Activated CD4-positive, alpha-beta T cell treated with anti-CD3 and anti-CD28 coated beads for 1 hour (primary cell): ENCODE results near the gene CFAP97D2.
"Not testable (repeated sequence)": the region's sequence is repeated elsewhere in the genome, so short reads cannot be mapped to it uniquely, and the experiment has no call there.

Experiments
- DNase-seq: peaks from one replicate; pipeline ENCODE4 v3.0.0-alpha.2; 2020

CFAP97D2 gene

DNA sequence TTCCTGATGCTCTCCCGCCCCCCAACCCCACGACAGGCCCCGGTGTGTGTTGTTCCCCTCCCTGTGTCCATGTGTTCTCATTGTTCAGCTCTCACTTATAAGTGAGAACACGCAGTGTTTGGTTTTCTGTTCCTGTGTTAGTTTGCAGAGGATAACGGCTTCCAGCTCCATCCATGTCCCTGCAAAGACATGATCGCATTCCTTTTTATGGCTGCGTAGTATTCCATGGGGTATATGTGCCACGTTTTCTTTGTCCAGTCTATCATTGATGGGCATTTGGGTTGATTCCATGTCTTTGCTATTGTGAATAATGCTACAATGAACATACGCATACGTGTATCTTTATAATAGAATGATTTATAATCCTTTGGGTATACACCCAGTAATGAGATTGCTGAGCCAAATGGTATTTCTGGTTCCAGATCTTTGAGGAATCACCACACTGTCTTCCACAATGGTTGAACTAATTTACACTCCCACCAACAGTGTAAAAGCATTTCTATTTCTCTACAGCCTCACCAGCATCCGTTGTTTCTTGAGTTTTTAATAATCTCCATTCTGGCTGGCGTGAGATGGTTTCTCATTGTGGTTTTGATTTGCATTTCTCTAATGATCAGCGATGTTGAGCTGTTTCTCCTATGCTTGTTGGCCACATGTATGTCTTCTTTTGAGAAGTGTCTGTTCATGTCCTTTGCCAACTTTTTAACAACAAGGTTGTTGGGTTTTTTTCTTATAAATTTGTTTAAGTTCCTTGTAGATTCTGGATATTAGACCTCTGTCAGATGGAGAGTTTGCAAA is 20.0 kb upstream of the CFAP97D2 start:
- not testable (repeated sequence) for DNase-seq

DNA sequence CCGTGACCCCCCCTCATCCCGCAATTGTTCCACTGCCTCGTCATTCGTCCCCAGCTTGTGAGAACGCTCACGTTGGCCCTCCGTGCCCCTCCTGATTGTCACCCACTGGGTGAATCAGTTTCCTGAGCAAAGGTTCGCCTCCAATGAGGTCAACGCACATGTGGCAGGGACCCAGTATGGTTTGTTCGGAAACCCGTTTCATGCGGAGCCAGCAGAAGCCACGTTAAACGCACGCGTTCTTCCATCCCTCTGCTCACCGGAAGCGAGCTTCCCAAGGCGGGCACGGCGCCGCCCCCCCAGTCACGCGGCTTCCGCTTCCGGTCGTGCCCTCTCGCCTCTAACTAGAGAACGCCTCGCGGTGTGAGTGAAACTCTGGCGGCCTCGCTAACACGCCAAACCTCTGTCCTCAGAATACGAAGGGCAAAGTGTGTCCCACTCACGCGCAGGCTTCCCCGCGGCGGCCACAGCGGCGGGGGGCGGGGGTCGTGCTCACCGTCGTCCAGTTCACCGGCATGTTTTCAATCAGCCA is 18.0 kb upstream of the CFAP97D2 start:
- DNase-seq, result no peak

DNA sequence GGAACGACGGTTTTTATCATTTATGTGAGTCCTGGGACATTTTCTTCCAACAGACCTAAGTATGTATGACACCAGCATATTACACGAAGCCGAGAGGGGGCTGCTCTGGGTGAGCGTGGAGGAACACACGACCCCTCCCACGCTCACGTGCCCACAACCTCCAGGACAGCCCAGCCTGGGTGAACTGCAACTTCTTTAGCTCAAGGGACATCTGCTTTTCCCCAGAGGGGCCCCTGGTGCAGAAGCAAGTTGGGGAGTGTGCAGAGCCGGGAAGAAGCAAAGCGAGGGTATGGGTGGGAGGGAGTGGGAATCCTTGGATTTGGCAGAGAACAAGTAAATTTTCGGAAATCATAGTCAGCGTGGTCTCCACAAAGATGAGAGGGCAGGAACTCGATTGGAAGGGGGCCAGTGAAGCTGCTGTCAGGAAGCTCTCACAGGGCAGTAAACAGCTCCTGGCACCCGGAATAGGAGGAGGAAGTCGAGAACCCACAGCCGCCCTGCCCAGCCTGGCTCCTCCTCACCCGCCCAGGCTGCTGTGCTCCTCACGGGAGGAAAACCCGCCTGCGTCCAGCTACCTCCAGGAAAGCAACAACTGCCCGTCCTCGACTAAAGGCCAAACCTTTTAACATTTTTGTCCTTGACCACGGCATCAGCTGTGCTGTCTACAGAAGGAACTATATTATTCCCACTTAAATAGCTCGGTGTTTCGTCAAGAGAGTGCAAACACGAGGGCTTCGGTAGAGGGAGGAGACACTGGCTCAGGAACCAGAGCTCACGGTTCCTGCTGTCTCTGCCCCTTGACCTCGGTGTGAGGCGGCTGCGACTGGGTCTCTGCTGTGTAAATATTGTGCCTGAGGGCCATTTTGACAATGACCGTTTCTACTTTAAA is 17.2 kb upstream of the CFAP97D2 start:
- no peak for DNase-seq

DNA sequence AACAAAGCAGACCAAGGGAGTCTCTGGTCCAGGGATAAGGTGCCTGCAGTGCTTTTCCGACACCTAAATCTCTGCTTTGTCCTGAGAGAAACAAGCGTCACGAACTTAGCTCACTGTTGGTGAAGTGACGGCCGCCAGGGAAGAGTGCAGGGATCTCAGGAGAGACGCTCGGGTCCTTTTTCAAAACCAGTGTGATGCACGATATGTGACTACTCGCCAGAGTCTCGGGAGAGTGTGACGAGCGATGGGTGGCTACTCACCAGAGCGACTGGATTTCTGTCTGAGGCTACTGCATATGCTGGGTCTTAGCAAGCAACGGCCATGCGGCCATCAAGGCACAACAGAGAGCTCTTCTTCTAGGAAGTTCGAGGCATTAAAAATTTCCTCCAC is 16.5 kb upstream of the CFAP97D2 start:
- DNase-seq, result no peak

DNA sequence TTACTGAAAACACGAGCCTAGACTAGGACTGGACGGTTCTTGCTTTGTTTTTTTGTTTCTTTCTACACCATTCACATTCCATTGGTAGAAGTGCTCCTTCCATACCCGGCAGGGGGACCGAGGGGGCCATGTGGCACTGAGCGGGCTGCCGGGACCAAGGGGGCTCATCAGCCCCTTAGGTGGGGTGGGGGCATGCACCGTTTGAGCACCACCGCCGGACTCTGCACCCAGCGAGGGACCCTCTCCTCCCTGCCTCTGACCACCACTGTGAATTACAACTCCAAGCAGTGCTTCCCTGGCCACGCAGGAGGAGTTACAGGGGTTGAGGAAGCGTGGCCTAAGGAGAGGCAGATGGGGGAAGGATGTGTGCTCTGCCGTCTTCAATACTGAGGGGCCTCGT is 15.0 kb upstream of the CFAP97D2 start:
- no peak for DNase-seq

DNA sequence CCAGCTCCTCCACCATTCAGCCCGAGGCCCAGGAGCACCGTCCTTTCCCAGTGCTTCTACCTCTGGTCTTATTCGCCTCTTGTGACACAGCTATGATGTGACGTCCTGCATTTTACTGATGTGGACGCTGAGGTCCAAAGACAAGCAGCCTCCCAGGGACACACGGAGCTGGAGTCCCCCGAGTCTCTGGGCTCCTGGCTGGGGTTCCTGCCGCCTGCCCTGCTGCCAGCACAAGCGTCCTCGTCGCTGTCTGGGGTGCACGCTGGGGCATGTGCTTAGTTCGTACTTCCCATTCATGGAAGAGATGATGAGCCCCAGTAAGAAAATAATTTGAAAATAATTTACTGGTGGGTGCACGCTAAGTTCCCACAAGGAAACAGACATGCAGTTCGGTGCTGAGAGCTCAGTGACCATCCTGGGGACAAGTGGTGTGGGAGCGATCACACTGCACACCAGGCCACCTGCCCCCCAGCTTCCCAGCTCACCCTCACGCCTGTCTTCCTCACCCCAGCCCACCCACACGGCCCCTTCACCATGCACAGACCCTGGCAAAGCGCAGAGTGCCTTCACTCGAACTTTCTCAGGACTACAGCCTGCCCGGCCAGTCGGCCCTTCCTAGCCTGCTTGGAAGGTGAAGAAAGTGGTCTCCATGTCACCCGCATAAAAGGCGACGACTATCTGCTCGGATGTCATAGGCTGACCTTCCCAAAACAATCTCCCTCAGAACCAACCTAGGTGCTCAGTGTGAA is 14.2 kb upstream of the CFAP97D2 start:
- no peak for DNase-seq

DNA sequence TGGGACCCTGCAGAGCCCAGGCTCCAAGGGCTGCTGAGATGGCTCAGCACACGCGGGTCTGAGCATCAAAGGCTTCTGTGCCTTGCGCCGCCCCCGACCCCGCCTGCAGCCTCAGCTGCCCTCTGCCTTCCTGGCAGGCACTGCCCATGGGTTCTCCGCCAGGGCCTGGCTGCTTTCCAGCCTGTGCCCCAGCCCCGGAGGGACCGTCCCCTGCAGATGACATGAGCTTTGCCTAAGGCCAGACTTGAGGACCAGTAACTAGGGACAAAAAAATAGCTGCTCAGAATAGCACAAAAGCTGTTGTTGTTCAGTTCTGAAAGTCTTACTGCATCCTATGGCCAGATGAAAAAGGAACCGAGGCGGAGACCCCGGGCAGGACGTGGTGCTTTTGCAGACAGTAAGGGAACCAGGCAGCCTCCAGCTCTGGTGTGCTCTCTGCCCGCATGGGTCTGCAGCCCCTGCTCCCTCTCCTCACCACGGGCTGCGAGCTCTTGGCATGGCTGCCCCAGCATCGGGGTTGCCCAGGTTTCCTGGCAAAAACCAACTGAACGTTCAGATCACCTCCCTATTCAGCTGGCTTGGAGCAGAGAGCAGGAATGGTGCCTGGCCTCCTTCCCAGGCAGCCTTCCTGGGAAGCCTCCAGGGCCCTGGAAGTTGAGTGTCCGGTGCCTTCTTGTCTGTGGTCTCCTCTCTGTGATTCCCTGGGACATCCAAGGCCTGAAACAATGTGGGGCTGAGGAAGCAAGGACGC is 12.5 kb upstream of the CFAP97D2 start:
- no peak for DNase-seq

DNA sequence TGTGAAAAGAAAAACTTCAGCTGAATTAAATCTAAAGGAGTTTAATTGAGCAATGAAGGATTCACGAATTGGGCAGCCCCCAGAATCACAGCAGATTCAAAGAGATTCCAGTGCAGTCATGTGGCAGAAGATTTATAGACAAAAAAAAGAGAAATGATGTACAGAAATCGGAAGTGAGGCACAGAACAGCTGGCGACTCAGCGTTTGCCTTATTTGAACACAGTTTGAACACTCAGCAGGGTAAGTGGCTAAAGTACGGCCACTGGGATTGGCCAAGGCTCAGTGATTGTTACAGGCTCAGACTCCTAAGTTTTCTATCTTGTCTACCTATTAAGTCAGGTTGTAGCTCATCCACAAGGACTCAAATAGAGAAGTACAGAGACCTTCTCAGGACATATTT is 11.6 kb upstream of the CFAP97D2 start:
- DNase-seq, result no peak

DNA sequence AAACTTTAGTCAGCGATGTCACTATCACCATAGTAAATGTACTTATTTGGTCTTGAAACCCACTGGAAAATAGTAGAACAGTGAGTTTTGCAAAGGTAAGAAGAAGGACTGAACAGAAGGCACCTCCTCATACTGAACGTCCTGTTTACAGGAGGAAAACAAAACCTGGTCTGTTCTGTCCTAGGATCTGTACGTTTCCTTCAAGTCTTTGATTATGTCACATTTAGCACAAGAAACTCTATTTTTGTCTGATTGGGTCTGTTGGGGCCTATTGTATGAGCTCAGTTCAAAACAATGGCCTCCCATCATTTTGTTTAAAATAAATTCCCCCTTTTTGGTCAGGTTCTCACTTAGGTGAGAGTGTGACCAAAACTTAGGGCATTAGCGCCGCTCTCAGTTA is 11.2 kb upstream of the CFAP97D2 start:
- DNase-seq, result no peak

DNA sequence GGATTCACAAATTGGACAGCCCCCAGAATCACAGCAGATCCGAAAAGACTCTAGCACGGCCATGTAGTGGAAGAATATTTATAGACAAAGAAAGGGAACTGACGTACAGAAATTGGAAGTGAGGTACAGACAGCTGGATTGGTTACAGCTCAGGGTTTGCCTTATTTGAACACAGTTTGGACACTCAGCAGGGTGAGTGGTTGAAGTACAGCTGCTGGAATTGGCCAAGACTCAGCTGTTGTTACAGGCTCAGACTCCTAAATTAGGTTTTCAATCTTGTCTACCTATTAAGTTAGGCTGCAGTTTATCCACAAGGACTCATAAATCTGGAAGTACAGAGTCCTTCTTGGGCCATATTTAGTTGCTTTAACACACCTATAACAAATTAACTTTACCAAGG is 5.8 kb upstream of the CFAP97D2 start:
- DNase-seq, result no peak

DNA sequence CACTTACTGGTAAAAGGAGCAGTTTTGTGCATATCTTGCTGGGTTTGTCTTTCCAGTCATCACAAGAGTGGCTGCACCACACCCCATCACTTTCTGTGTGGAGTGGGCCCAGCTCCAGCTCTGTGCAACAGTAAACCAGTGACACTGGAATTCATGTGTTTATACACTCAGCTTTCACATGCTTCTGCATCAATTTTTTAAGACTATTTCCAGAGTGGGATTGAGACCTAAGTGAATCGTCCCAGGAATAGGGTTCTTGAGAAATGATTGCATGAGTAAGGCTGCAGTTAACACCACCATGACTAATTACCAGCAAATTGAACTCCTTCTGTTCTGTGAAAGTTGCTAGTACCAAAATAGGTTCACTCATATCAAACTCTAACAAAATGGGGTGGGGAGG is 5.3 kb upstream of the CFAP97D2 start:
- no peak for DNase-seq

DNA sequence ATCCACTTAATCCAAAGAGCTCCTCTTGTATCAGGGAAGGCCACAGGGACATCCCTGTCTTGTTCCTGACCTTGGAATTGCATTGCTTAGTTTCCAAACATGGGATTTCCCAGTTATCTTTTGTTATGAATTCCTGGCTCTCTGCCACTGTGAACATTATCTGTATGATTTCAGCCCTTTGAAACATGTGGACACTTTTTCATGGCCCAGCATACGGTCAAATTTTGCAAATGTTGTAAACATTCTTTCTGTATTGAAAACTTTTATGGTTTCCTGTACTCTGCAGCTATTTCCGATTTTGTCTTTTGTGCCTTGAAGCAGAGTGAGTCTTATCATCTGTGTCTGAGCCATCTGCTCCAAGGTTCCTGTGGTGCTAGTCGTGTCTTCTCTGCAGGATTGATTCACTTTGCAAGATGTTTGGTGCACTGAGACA is 4.5 kb upstream of the CFAP97D2 start:
- DNase-seq, result no peak

DNA sequence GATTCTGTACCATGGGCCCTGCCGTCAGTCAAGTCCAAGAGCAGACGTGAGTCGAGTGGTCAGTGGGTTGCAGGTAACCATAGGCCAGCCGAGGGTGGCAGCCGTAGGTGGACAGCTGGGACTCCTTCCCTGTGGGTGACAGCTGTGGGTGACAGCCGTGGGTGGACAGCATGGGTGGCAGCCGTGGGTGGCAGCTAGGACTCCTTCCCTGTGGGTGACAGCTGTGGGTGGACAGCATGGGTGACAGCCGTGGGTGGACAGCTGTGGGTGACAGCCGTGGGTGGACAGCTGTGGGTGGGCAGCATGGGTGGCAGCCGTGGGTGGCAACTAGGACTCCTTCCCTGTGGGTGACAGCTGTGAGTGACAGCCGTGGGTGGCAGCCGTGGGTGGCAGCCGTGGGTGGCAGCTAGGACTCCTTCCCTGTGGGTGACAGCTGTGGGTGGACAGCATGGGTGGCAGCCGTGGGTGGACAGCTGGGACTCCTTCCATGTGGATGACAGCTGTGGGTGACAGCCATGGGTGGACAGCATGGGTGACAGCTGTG is 2.6 kb upstream of the CFAP97D2 start:
- DNase-seq, result not testable (repeated sequence)

DNA sequence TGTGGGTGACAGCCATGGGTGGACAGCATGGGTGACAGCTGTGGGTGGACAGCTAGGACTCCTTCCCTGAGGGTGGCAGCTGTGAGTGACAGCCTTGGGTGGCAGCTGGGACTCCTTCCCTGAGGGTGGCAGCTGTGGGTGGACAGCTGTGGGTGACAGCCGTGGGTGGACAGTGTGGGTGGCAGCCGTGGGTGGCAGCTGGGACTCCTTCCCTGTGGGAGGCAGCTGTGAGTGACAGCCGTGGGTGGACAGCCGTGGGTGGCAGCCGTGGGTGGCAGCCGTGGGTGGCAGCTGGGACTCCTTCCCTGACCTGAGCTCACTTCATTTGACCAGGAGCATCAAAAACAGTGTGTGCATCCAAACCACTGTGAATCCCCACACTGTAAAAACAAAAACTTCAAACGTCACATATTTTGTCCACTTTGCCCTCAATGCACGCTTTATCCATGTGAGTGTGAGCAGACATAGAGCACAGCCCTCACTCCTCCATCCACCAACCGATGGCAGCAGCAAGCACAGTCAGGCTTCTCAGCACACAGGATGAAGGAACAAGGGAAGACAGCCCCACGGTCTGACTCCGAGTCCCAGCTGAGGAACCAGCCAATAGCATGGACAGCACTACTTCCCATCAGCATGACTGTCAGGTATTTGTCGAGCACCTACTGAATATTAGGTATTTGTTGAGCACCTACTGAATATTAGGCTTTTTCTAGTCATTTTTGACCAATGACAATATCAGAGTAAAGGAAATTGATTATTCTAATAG is 1.6 kb upstream of the CFAP97D2 start:
- DNase-seq, result no peak

DNA sequence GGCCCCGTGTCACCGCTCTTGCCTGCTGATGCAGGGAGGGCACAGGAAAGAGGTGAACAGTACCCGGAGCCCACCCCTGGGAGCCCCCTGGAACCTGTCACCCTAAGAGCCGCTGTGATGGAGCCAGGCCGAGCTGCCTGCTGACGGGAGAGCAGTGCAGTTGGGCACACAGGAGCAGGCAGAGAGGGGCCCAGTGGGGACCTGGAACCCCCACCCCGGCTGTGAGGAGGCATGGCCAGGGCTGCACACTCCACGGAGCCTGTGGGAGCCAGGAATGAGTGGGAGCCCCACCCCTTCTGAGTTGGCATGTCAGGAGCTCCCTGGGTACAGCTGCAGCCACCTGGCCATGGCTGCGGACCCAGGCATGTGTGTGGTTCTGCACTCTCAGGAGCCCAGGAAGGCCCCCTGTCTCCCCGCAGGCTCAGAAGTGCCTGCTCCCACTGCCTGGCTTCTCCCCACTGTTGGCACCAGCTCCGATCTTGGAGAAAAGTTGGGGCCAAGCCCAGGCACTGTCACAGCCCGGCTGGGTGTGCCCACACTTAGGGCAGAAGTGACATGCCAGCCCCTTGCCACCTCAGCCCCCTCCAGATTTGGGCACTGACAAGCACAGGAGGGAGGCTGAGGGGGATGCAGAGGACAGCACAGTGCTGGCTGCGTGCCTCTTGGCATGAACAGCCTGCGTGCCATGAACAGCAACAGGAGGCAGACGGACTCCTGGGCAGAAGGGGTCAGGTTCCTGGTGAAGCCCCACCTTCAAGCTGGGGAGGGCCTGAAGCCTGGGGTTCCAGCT is 6.3 kb downstream of the CFAP97D2 start:
- no peak for DNase-seq

DNA sequence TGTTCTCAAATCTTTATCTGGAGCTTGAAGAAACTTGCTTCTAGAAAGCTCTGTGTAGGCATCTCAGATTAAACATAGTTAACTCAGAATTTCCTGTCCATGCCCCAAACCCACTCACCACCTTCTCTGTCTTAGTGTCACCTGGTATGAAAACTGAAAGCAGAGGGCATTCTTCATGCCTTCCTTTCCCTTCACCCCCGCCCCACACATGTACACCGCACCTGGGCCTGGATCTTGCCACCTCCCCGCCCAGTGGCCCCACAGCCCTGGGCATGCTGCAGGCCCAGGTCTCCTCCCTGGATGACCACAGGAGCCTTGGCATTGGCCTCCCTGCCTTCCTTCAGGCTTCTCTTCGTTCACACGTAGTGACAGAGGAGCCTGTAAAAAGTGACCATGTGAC is 15.8 kb downstream of the CFAP97D2 start:
- no peak for DNase-seq

DNA sequence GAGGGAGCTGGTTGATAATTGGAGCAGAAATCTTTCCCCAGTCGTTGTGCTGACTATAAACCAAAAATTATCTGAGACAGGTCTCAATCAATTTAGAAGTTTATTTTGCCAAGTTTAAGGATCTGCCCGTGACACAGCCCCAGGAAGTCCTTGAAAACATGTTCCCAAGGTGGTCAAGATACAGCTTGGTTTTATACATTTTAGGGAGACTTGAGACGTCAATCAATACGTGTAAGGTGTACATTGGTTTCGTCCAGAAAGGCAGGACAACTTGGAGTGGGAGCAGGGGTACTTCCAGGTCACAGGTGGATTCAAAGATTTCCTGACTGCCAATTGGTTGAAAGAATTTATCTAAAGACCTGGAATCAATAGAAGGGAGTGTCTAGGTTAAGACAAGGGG is 17.6 kb downstream of the CFAP97D2 start:
- DNase-seq, result no peak

DNA sequence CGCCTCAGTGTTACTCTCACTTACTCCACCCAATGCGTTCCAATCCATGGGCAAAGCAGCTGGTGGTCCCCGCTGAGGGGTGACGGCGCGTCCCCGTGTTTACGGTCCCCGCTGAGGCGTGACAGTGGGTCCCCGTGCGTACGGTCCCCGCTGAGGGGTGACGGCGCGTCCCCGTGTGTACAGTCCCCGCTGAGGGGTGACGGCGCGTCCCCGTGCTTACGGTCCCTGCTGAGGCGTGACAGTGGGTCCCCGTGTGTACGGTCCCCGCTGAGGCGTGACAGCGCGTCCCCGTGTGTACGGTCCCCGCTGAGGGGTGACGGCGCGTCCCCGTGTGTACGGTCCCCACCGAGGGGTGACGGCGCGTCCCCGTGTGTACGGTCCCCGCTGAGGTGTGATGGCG is 19.5 kb downstream of the CFAP97D2 start:
- no peak for DNase-seq

DNA sequence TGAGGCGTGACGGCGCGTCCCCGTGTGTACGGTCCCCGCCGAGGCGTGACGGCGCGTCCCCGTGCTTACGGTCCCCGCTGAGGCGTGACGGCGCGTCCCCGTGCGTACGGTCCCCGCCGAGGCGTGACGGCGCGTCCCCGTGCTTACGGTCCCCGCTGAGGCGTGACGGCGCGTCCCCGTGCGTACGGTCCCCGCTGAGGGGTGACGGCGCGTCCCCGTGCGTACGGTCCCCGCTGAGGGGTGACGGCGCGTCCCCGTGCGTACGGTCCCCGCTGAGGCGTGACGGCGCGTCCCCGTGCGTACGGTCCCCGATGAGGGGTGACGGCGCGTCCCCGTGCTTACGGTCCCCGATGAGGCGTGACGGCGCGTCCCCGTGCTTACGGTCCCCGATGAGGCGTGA is 20.5 kb downstream of the CFAP97D2 start:
- not testable (repeated sequence) for DNase-seq

DNA sequence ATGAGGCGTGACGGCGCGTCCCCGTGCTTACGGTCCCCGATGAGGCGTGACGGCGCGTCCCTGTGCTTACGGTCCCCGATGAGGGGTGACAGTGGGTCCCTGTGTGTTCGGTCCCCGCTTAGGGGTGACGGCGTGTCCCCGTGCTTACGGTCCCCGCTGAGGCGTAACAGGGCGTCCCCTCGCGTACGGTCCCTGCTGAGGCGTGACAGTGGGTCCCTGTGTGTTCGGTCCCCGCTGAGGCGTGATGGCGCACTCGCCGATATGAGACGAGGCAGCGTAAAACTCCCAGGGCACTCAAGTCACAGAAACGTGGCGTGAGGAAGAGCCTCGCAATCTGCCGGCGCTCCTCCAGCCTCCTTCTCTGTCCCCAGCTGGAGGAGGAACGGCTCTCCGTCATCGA is 20.9 kb downstream of the CFAP97D2 start:
- no peak for DNase-seq
